ENCODE measurements around the gene PTPRD.

PTPRD gene

GRCh38 chr9:9299134-9299533 lies 1313.7 kb downstream of the PTPRD start:
- Histone ChIP-seq H3K36me3 (ENCODE audit: control insufficient read depth, insufficient read depth, low read length) (no peaks in the 10 kb centered on the region), H3K9me3 (ENCODE audit: control insufficient read depth, low read length) (no peaks in the 10 kb centered on the region), H3K4me1 (ENCODE audit: control insufficient read depth, insufficient read depth, low read length, poor library complexity, severe bottlenecking) (no peaks in the 10 kb centered on the region), H3K4me3 (ENCODE audit: extremely low read depth, insufficient read depth, low read length, poor library complexity, severe bottlenecking) (no peak overlapping the region), H3K27ac (ENCODE audit: low read depth, low read length, severe bottlenecking) (no peak overlapping the region)
- no CpG with 5 or more reads among the region's 1 CpG for WGBS, 2 experiments (ENCODE audit: insufficient coverage in 2 of 2)

- no peak overlapping the region for H3K27ac ChIP-seq (ENCODE audit: low read depth, low read length, severe bottlenecking)
- H3K36me3 ChIP-seq (ENCODE audit: control insufficient read depth, insufficient read depth, low read length) = no peaks in the 10 kb centered on the region
- no peak overlapping the region for H3K4me3 ChIP-seq (ENCODE audit: extremely low read depth, insufficient read depth, low read length, poor library complexity, severe bottlenecking)
- no peaks in the 10 kb centered on the region for H3K9me3 ChIP-seq (ENCODE audit: control insufficient read depth, low read length)
- WGBS, 2 experiments (ENCODE audit: insufficient coverage in 2 of 2) = no CpG with 5 or more reads among the region's 2 CpGs
- no peaks in the 10 kb centered on the region for H3K4me1 ChIP-seq (ENCODE audit: control insufficient read depth, insufficient read depth, low read length, poor library complexity, severe bottlenecking)
These were observed 1326.8 kb downstream of the PTPRD start for GRCh38 chr9:9286001-9286400.

- H3K36me3 ChIP-seq (ENCODE audit: control insufficient read depth, insufficient read depth, low read length) = no peaks in the 10 kb centered on the region
- no peak overlapping the region for H3K4me3 ChIP-seq (ENCODE audit: extremely low read depth, insufficient read depth, low read length, poor library complexity, severe bottlenecking)
- no peaks in the 10 kb centered on the region for H3K4me1 ChIP-seq (ENCODE audit: control insufficient read depth, insufficient read depth, low read length, poor library complexity, severe bottlenecking)
- H3K9me3 ChIP-seq (ENCODE audit: control insufficient read depth, low read length) = no peaks in the 10 kb centered on the region
- no peak overlapping the region for H3K27ac ChIP-seq (ENCODE audit: low read depth, low read length, severe bottlenecking)
- WGBS, 2 experiments (ENCODE audit: insufficient coverage in 2 of 2) = 100% methylated on average over 1 of the region's 2 CpGs; no CpG with 5 or more reads in 1 of the 2 experiments
These were observed 1328.6 kb downstream of the PTPRD start for GRCh38 chr9:9284201-9284600.

GRCh38 chr9:9283159-9283986 lies 1329.4 kb downstream of the PTPRD start:
- no peak overlapping the region for H3K27ac ChIP-seq (ENCODE audit: low read depth, low read length, severe bottlenecking)
- no peaks in the 10 kb centered on the region for H3K4me1 ChIP-seq (ENCODE audit: control insufficient read depth, insufficient read depth, low read length, poor library complexity, severe bottlenecking)
- H3K36me3 ChIP-seq (ENCODE audit: control insufficient read depth, insufficient read depth, low read length) = no peaks in the 10 kb centered on the region
- no peaks in the 10 kb centered on the region for H3K9me3 ChIP-seq (ENCODE audit: control insufficient read depth, low read length)
- H3K4me3 ChIP-seq (ENCODE audit: extremely low read depth, insufficient read depth, low read length, poor library complexity, severe bottlenecking) = no peak overlapping the region
- WGBS, 2 experiments (ENCODE audit: insufficient coverage in 2 of 2) = 40% methylated on average over 1 of the region's 2 CpGs; no CpG with 5 or more reads in 1 of the 2 experiments

- Histone ChIP-seq H3K27ac (ENCODE audit: low read depth, low read length, severe bottlenecking) (no peak overlapping the region), H3K4me1 (ENCODE audit: control insufficient read depth, insufficient read depth, low read length, poor library complexity, severe bottlenecking) (no peaks in the 10 kb centered on the region), H3K36me3 (ENCODE audit: control insufficient read depth, insufficient read depth, low read length) (no peaks in the 10 kb centered on the region), H3K9me3 (ENCODE audit: control insufficient read depth, low read length) (no peaks in the 10 kb centered on the region), H3K4me3 (ENCODE audit: extremely low read depth, insufficient read depth, low read length, poor library complexity, severe bottlenecking) (no peak overlapping the region)
- 100% methylated on average over 2 of the region's 4 CpGs; no CpG with 5 or more reads in 1 of the 2 experiments for WGBS, 2 experiments (ENCODE audit: insufficient coverage in 2 of 2)
These were observed 1337.2 kb downstream of the PTPRD start for GRCh38 chr9:9275601-9276000.

- Histone ChIP-seq H3K27ac (ENCODE audit: low read depth, low read length, severe bottlenecking) (no peak overlapping the region), H3K4me3 (ENCODE audit: extremely low read depth, insufficient read depth, low read length, poor library complexity, severe bottlenecking) (no peak overlapping the region), H3K9me3 (ENCODE audit: control insufficient read depth, low read length) (no peaks in the 10 kb centered on the region), H3K36me3 (ENCODE audit: control insufficient read depth, insufficient read depth, low read length) (no peaks in the 10 kb centered on the region), H3K4me1 (ENCODE audit: control insufficient read depth, insufficient read depth, low read length, poor library complexity, severe bottlenecking) (no peaks in the 10 kb centered on the region)
- no CpG with 5 or more reads among the region's 3 CpGs for WGBS, 2 experiments (ENCODE audit: insufficient coverage in 2 of 2)
These were observed 1354.8 kb downstream of the PTPRD start for GRCh38 chr9:9257999-9258498.

GRCh38 chr9:9246726-9247125 lies 1366.1 kb downstream of the PTPRD start:
- 57 to 71% methylated on average over 2 of the region's 2 CpGs for WGBS, 2 experiments (ENCODE audit: insufficient coverage in 2 of 2)
- no peak overlapping the region for H3K4me3 ChIP-seq (ENCODE audit: extremely low read depth, insufficient read depth, low read length, poor library complexity, severe bottlenecking)
- H3K9me3 ChIP-seq (ENCODE audit: control insufficient read depth, low read length) = no peaks in the 10 kb centered on the region
- no peaks in the 10 kb centered on the region for H3K4me1 ChIP-seq (ENCODE audit: control insufficient read depth, insufficient read depth, low read length, poor library complexity, severe bottlenecking)
- H3K36me3 ChIP-seq (ENCODE audit: control insufficient read depth, insufficient read depth, low read length) = no peaks in the 10 kb centered on the region
- no peak overlapping the region for H3K27ac ChIP-seq (ENCODE audit: low read depth, low read length, severe bottlenecking)

GRCh38 chr9:9231946-9232345 lies 1380.9 kb downstream of the PTPRD start:
- Histone ChIP-seq H3K4me1 (ENCODE audit: control insufficient read depth, insufficient read depth, low read length, poor library complexity, severe bottlenecking) (no peaks in the 10 kb centered on the region), H3K9me3 (ENCODE audit: control insufficient read depth, low read length) (peaks cover 14% of the 10 kb centered on the region), H3K36me3 (ENCODE audit: control insufficient read depth, insufficient read depth, low read length) (no peaks in the 10 kb centered on the region), H3K27ac (ENCODE audit: low read depth, low read length, severe bottlenecking) (no peak overlapping the region), H3K4me3 (ENCODE audit: extremely low read depth, insufficient read depth, low read length, poor library complexity, severe bottlenecking) (no peak overlapping the region)

GRCh38 chr9:9229269-9229668 lies 1383.5 kb downstream of the PTPRD start:
- H3K9me3 ChIP-seq (ENCODE audit: control insufficient read depth, low read length) = peaks cover 12% of the 10 kb centered on the region
- 100% methylated on average over 1 of the region's 3 CpGs; no CpG with 5 or more reads in 1 of the 2 experiments for WGBS, 2 experiments (ENCODE audit: insufficient coverage in 2 of 2)
- H3K4me3 ChIP-seq (ENCODE audit: extremely low read depth, insufficient read depth, low read length, poor library complexity, severe bottlenecking) = no peak overlapping the region
- no peak overlapping the region for H3K27ac ChIP-seq (ENCODE audit: low read depth, low read length, severe bottlenecking)
- H3K36me3 ChIP-seq (ENCODE audit: control insufficient read depth, insufficient read depth, low read length) = no peaks in the 10 kb centered on the region
- no peaks in the 10 kb centered on the region for H3K4me1 ChIP-seq (ENCODE audit: control insufficient read depth, insufficient read depth, low read length, poor library complexity, severe bottlenecking)

- Histone ChIP-seq H3K4me3 (ENCODE audit: extremely low read depth, insufficient read depth, low read length, poor library complexity, severe bottlenecking) (no peak overlapping the region), H3K36me3 (ENCODE audit: control insufficient read depth, insufficient read depth, low read length) (no peaks in the 10 kb centered on the region), H3K27ac (ENCODE audit: low read depth, low read length, severe bottlenecking) (no peak overlapping the region), H3K4me1 (ENCODE audit: control insufficient read depth, insufficient read depth, low read length, poor library complexity, severe bottlenecking) (no peaks in the 10 kb centered on the region), H3K9me3 (ENCODE audit: control insufficient read depth, low read length) (no peaks in the 10 kb centered on the region)
These were observed 1389.6 kb downstream of the PTPRD start for GRCh38 chr9:9223175-9223574.

GRCh38 chr9:9222730-9223129 lies 1390.1 kb downstream of the PTPRD start:
- H3K9me3 ChIP-seq (ENCODE audit: control insufficient read depth, low read length) = no peaks in the 10 kb centered on the region
- H3K4me3 ChIP-seq (ENCODE audit: extremely low read depth, insufficient read depth, low read length, poor library complexity, severe bottlenecking) = no peak overlapping the region
- H3K27ac ChIP-seq (ENCODE audit: low read depth, low read length, severe bottlenecking) = no peak overlapping the region
- H3K4me1 ChIP-seq (ENCODE audit: control insufficient read depth, insufficient read depth, low read length, poor library complexity, severe bottlenecking) = no peaks in the 10 kb centered on the region
- no peaks in the 10 kb centered on the region for H3K36me3 ChIP-seq (ENCODE audit: control insufficient read depth, insufficient read depth, low read length)
- no CpG with 5 or more reads among the region's 1 CpG for WGBS, 2 experiments (ENCODE audit: insufficient coverage in 2 of 2)

Data from mesodermal cell (in vitro differentiated cells).